Measurements from ENCODE around the gene KCNK2. TPM values are rescaled to one million over a fixed set of nuclear protein-coding genes. Genes with fewer than 3 reads are reported as not detected.

Gene KCNK2
- total and polyA plus RNA-seq, 2 of the 4 experiments (the other 2 are of a cell fraction): 45.9 to 86.9 TPM

DNA sequence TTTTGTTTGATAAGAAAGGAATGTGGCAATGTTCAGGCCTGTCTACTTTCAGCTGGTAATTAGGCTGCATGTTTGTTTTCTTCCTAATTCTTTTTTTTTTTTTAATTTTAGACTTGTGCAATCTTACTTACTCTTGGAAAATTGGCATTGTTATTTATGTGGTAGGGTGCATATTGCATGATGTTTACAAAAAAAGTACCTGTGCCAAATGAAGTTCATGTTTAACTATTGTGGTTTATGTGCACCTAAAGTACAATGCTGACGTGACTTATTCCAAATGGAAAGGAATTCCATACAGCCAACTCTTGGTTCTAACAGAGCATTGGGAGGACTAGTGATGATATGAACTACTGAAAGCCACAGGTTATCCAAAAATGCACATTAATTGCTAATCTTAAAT, 51.0 kb downstream of the KCNK2 start:
- no CpG with 5 or more reads among the region's 1 CpG for WGBS, 2 experiments (ENCODE audit: extremely low coverage in 2 of 2, insufficient read length in 1 of 2)
- ChIA-PET CTCF (no interaction called here), POLR2A (ENCODE audit: unreplicated experiment) (no interaction called here)
- in situ Hi-C loops (cut with MboI; ENCODE audit: low sequenced_read_pairs): no loop called here
- Histone ChIP-seq H4K5ac (ENCODE audit: low read depth, low read length) (no peak overlapping the region), H4K8ac (ENCODE audit: low read depth in 2 of 2, low read length in 2 of 2) (no peak overlapping the region), H3K4me1 (ENCODE audit: control insufficient read depth, insufficient read depth, low read length) (no peaks in the 10 kb centered on the region), H2BK5ac (ENCODE audit: low read depth, low read length, poor library complexity, severe bottlenecking) (no peak overlapping the region), H4K91ac (ENCODE audit: insufficient read depth, low read depth, low read length) (no peak overlapping the region), H3K14ac (replicated peaks; ENCODE audit: low read depth, low read length) (no peak overlapping the region), H3K4me3 (ENCODE audit: insufficient read depth, low read depth, low read length) (no peak overlapping the region), H3K23ac (ENCODE audit: low read depth, low read length) (no peak overlapping the region), H2BK120ac (ENCODE audit: low read depth, low read length) (no peak overlapping the region), H3K4me2 (ENCODE audit: low read depth, low read length) (no peak overlapping the region), H3K9ac (ENCODE audit: low read depth, low read length) (no peak overlapping the region), H3K4ac (ENCODE audit: low read depth, low read length) (no peak overlapping the region), H3K9me1 (ENCODE audit: insufficient read depth, low read length) (no peaks in the 10 kb centered on the region), H3K27me3 (ENCODE audit: control insufficient read depth, insufficient read depth, low read length) (no peaks in the 10 kb centered on the region), H3K18ac (ENCODE audit: low read depth, low read length) (no peak overlapping the region), H3K9me3 (ENCODE audit: control insufficient read depth, insufficient read depth, low read length) (no peaks in the 10 kb centered on the region), H3K27ac (ENCODE audit: insufficient read depth, low read length) (no peak overlapping the region), H2AK5ac (ENCODE audit: low read depth, low read length) (no peak overlapping the region), H2AFZ (replicated peaks; ENCODE audit: low read length, poor library complexity) (no peak overlapping the region), H3K36me3 (ENCODE audit: control insufficient read depth, insufficient read depth, low read length) (no peaks in the 10 kb centered on the region), H3K56ac (ENCODE audit: extremely low read depth, insufficient read depth, low read length) (no peak overlapping the region), H4K20me1 (ENCODE audit: insufficient read depth, low read length) (no peaks in the 10 kb centered on the region), H2BK15ac (ENCODE audit: low read depth, low read length) (no peak overlapping the region), H2AK9ac (replicated peaks; ENCODE audit: low read depth, low read length, poor library complexity) (no peak overlapping the region), H3K79me1 (ENCODE audit: low read depth in 1 of 2, low read length in 2 of 2) (peaks cover 0 to 6% of the 10 kb centered on the region in 2 experiments; a peak in 2 of 4 replicates), H2BK20ac (ENCODE audit: low read depth, low read length) (no peak overlapping the region)
- dilution Hi-C loops (cut with HindIII; ENCODE audit: low sequenced_read_pairs, unreplicated experiment): no loop called here
- TF ChIP-seq NFE2L2 (IDR thresholded peaks at IDR 0.05; ENCODE audit: low read depth, low read length) (no peak), USF2 (IDR thresholded peaks at IDR 0.05; ENCODE audit: low read depth, low read length) (no peak), FOS (IDR thresholded peaks at IDR 0.05; ENCODE audit: low read depth, low read length) (no peak), RFX5 (IDR thresholded peaks at IDR 0.05; ENCODE audit: low read depth, low read length) (no peak)
- TF ChIP-seq, protein P1, sequence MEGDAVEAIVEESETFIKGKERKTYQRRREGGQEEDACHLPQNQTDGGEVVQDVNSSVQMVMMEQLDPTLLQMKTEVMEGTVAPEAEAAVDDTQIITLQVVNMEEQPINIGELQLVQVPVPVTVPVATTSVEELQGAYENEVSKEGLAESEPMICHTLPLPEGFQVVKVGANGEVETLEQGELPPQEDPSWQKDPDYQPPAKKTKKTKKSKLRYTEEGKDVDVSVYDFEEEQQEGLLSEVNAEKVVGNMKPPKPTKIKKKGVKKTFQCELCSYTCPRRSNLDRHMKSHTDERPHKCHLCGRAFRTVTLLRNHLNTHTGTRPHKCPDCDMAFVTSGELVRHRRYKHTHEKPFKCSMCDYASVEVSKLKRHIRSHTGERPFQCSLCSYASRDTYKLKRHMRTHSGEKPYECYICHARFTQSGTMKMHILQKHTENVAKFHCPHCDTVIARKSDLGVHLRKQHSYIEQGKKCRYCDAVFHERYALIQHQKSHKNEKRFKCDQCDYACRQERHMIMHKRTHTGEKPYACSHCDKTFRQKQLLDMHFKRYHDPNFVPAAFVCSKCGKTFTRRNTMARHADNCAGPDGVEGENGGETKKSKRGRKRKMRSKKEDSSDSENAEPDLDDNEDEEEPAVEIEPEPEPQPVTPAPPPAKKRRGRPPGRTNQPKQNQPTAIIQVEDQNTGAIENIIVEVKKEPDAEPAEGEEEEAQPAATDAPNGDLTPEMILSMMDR (conservative IDR thresholded peaks at IDR 0.05; ENCODE audit: low read depth, low read length): no peak
- BruUV-seq (replicated peaks): no TSS peak
- DNase-seq (no peak), ATAC-seq (ENCODE audit: low read depth) (no peak)
- intact Hi-C loops (cut with micrococcal nuclease): no loop called here
